C1 segment of cervical spinal cord (tissue), 14 donors: ENCODE measurements around the gene ABCC3.

Experiments
- DNase-seq, 14 donors: peaks; one replicate each; lab custom pipeline; 2025; lab: John Stamatoyannopoulos, UW

ABCC3 gene

DNA sequence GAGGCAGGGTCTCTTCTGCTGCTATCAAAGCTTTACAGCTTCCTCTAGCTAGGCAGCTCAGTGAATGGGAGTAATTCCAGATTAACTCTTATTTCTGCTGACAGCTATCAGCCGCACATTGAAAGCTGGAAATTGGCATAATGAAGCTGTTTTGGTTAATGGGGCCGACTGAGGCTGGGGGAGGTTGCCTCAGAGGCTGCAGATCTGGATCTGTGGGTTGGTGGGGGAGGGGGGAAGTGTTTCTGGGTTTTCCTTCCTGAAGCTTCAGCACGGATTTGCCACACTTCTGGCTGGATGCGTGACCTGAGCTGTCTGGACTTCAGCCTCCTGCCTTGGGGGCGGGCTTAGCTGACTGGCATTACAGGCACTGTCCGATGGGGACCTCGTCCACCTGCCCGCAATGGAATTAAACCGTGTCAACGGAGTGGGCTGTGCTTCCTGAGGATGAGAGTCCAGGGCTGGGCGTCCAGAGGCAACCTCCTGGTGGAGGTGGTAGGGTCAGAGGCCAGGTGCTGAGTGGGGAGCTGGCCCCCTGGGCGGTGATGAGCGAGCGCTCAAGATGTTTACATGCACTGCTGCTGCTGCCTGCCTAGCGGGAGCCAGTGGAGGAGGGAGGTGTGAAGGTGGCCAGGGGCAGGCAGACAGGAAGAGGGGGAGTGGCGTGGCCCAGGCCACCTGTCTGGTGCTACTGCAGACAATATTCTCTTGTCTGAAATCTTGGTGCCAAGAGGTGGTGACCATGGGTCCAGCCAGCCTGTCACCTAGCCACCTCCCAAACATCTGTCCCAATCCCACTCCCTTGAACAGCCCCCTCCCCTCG lies 6.7 kb upstream of the ABCC3 start:
- no peak for DNase-seq

DNA sequence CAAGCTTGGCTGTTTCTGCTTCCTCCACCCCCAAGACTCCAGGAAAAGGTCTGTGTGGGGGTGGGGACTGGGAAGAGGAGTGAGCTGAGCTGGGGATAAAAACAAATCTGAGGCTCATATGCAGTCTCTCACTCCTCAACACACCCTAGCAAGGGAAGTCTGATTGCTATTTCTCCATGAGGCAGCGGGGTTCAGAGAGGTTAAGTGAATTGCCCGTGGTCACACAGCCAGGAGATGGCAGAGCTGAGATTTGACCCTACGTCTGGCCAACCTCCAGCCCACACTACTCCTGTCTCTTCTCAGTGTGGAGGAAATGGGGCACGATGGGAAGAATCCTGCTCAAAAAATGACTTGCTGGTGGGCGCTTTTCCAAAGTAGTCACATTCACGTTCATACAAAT lies 4.8 kb upstream of the ABCC3 start:
- DNase-seq, result no peak

DNA sequence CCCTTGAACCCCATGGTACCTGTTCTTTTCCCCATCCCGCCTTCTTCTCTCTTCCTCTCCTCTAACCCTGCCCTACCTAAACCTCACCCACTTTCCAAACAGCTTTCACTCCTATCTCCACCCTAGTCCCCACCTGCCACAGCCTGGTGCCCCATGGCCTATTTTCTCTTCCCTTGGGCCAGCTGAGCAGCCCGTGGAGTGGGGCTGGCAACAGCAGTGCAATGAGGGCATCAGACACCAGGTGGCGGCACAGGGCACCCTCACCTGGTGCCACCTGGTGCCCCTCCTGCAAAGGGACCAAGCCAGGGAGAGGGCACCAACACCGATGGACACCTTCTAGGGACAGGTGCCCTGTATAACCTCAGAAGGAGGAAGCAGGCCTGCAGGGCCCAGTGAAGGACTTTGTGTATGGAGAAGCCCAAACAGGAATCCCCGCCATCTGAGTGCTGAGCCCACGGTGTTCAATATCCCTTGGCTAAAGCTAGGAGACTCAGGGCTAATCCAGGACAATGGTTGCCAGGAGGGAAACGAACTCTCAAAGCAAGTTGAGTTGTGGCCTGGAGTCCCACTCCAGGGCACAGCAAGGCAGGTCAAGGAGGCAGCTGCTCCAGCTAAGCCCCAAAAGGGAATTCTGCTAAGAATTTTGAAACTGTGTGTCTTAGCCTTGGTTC lies 4.0 kb upstream of the ABCC3 start:
- peak in 2 of 14 donors; percentile 9 to 50 for DNase-seq

GRCh38 chr17:50631195-50631907 lies 3.3 kb upstream of the ABCC3 start:
- DNase-seq, result no peak

- DNase-seq, result no peak
Observed at GRCh38 chr17:50631908-50632571, 2.6 kb upstream of the ABCC3 start.

DNA sequence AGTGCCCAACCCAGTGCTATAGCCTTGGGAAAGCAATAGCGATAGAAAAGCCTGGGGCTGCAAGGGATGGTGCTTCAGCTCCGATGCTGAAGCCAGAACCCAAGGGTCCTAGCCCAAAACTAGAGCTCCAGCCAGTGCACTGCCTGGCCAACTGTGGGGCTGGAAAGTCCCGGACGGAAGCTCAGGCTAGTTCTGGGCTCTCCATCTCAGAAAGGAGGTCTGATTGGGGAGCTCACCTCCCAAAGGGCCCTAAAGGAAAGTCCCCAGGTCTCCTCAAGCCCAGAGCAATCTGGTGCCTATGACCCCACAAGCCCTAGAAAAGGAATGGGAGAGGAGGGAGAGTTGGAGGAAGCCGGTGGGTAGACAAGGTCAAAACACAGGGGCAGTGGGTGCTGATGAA lies 2.0 kb upstream of the ABCC3 start:
- DNase-seq, result no peak

GRCh38 chr17:50633683-50634082 lies 998 bp upstream of the ABCC3 start:
- DNase-seq, result no peak

GRCh38 chr17:50634915-50635731 lies 442 bp downstream of the ABCC3 start:
- no peak for DNase-seq

DNA sequence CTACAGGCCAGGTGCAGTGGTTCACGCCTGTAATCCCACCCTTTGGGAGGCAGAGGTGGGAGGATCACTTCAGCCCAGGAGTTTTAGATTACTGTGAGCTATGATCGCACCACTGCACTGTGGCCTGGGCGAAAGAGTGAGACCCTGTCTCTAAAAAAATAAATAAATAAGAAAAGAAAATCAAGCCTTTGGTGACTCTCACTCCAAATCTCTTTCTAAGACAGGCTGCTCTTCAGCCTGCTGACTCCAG lies 976 bp downstream of the ABCC3 start:
- DNase-seq, result no peak

DNA sequence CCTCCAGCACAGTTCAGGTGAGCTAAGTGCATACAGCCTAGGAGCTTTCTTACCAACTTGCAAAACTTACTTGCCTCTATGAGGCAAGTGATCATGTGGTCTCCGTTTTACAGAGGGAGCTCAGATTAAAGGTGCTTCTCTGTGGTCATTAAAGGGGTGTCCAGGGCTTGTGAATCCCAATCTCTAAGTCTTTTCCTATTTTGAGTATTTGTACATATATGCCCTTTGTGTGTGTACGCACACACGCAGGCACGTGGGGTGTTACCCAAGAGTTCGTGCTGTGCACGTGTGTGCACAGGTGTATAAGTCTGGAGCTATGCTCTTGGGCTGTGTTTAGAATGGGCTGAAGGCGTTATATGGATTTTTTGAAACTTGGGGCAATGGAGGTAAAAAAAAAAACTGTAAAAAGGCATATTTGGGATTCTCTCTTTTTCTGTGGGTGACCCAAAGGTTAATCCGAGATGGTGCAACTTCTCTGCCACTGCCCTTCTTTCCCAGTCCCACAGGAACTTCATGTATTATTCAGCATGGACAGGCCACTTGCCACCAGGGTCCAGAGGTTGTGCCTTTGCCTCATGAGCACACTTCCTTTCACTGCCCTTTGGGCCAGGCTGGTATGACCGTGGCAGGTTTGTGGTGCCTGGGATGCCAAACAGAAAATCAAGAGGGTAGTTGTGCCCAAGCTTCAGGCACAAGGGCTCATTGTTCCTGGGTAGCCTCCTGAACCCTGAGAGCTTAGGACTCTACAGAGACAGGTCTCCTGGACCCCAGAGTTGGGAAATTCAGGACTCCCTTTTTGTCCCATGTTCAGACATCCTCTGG lies 1.5 kb downstream of the ABCC3 start:
- DNase-seq, result no peak

DNA sequence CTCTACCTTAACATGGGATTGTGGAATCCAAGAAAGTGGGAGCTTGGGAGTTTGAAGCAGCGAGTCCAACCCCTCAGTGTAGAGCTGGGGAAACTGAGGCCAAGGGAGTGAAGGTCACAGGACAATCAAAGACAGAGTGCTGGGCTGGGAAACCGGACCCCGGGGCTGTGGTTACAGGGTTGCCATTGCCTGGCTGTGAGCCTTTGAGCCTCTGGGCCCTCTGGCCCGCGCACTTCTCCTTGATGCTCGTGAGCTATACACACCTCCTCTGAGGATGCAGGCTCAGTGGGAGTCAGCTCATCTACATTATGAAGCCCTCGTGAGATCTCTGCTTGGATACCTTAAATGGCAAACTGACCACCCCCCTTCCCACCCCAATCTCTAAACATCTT lies 2.1 kb downstream of the ABCC3 start:
- no peak for DNase-seq

DNA sequence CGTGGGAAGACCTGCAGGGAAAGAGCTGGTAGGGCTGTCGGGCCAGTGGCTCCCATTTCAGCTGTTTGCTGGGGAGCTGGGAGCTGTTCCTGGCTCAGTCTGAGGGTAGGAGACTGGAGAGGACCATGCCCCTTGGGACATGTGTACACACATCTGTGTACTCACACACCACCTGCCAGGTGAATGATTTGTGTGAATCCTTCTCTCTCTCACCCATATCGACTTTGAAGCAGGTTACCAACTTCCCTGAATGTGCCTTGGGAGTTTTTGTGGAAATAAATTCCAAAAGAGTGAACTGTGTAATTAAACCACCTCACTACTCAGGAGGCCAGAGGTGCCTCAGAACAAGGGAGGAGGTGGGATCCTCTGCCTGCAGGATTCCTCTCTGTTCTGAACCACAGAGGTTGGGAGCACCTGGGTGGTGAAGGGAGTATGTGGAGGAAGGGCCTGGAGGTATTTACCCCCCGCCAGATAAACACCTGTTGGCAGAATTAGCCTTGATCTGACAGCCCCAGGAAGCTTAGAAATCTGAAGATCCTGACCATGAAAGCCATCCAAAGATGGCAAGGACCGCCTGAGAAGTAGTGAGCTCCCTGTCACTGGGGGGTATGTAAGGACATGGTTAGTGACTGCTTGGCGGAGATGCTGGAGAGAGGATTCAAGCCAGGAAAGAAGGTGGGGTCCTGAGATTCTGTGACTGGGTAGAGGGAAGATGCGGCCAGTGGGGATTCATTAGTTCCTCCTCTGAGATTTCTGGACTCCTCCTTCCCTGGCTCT lies 3.3 kb downstream of the ABCC3 start:
- DNase-seq, result no peak

GRCh38 chr17:50638606-50638965 lies 3.9 kb downstream of the ABCC3 start:
- no peak for DNase-seq

DNA sequence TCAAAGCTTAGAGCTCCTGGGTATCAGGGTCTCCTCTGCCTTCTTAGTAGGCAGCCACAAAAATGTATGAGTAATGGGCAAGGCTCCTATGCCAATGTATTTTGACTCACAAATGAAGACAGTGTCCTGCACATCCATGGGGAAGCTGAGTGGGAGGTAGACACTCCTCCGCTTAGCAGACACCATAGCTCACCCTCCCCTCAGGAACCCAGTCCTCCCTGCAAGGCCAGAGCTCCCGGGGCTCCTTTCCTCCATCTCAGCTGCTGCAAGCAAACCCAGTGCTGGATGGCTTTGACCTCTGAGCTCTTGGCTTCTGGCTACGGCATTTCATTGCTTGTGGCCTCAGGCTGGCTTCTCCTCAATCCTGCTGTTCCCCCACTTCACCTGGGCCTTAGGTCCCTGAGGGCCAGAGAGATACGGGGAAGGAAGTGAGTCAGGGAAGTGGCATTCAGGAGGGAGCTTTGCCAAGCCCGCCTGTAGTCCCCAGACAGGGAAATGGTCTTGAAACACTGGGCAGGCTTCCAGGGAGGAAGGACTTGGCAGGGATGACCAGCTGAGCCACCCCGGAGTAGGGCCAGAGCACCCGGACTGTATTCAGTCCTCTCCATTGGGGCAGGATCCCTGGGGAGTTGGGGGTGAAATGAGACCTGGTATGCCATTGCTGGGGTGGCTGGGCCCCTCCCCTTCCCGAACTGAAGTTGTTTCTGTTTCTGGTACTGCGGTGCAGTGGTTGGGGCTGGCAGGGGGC lies 4.5 kb downstream of the ABCC3 start:
- DNase-seq, result peak in 10 of 14 donors; percentile 22 to 77 (median 56)

DNA sequence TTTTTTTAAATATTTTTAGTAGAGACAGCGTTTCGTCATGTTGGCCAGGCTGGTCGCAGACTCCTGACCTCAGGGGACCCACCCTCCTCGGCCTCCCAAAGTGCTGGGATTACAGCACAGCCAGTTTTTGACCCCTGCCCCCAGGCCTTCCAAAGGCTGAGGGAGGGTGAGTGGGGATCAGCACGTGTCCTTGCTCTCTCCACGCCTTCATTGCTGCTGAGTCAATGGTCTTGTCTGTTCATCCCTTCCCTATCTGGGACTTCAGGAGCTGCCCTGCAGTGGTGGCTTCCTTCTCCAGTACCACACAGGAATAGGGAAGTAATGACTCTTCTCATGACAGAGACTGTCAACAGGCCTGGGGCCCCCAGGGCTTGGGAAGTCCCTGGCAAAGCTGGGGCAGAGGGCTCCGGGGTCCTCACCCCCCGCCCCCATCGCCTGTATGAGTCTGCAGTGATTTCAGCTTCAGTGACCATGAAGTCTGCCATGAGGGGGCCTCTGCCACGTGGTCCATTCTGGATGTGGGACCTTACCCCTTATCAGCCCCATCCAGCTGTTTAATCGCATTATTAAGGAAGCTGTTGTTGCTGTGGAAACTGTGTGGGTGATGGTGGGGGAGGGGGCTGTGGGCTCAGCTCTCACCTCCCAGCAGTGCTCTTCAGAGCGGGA lies 6.1 kb downstream of the ABCC3 start:
- DNase-seq, result peak in 3 of 14 donors; percentile 16 to 42 (median 38)

GRCh38 chr17:50641357-50641756 lies 6.7 kb downstream of the ABCC3 start:
- DNase-seq, result peak in 1 of 14 donors; percentile 28

- no peak for DNase-seq
Observed at GRCh38 chr17:50642071-50642721, 7.5 kb downstream of the ABCC3 start.
